GM23248 (cell line): ENCODE data around the gene PIGX. TPM values are rescaled to one million over a fixed set of nuclear protein-coding genes. Genes with fewer than 3 reads are reported as not detected.
A peak's percentile ranks its signal among the peaks of the same experiment; 100 is the strongest.

ENCODE experiments used
- DNase-seq: peaks from one replicate; pipeline ENCODE4 v3.0.0-alpha.2; 2015
- H2AFZ ChIP-seq: fragments of 200-600 bp; sonication (generic); 2 replicates; pipeline ENCODE4 v1.6.1; 2016; ENCODE audit warnings: antibody characterized with exemption
- H3F3A ChIP-seq: fragments of 200-600 bp; sonication (generic); 2 replicates; pipeline ENCODE4 v1.6.1; 2016; ENCODE audit warnings: mild to moderate bottlenecking, antibody characterized with exemption, mixed run types; ENCODE audit not compliant: insufficient read depth
- H3K27ac ChIP-seq: fragments of 200-600 bp; sonication (generic); 2 replicates; pipeline ENCODE4 v1.5.1; 2016; ENCODE audit warnings: mild to moderate bottlenecking
- H3K27me3 ChIP-seq: fragments of 200-600 bp; sonication (generic); replicated peaks from 2 replicates; pipeline ENCODE4 v1.6.1; 2016; ENCODE audit warnings: mild to moderate bottlenecking; ENCODE audit not compliant: insufficient read depth
- H3K36me3 ChIP-seq: fragments of 200-600 bp; sonication (generic); 2 replicates; pipeline ENCODE4 v1.6.1; 2016; ENCODE audit warnings: low read depth, mild to moderate bottlenecking
- H3K4me1 ChIP-seq: fragments of 200-600 bp; sonication (generic); 2 replicates; pipeline ENCODE4 v1.6.1; 2016; ENCODE audit warnings: mild to moderate bottlenecking; ENCODE audit not compliant: insufficient read depth
- H3K4me2 ChIP-seq: fragments of 200-600 bp; sonication (generic); one replicate; pipeline ENCODE4 v1.6.1; 2016; ENCODE audit warnings: mild to moderate bottlenecking; ENCODE audit not compliant: unreplicated experiment
- H3K4me3 ChIP-seq: fragments of 200-600 bp; sonication (generic); 2 replicates; pipeline ENCODE4 v1.5.1; 2016; ENCODE audit warnings: mild to moderate bottlenecking
- H3K79me2 ChIP-seq: fragments of 200-600 bp; sonication (generic); 2 replicates; pipeline ENCODE4 v1.6.1; 2016; ENCODE audit warnings: mild to moderate bottlenecking; ENCODE audit not compliant: insufficient read depth
- H3K9ac ChIP-seq: fragments of 200-600 bp; sonication (generic); 2 replicates; pipeline ENCODE4 v1.6.1; 2016; ENCODE audit warnings: mild to moderate bottlenecking
- H3K9me2 ChIP-seq: fragments of 200-600 bp; sonication (generic); 2 replicates; pipeline ENCODE4 v1.6.1; 2016; ENCODE audit warnings: mixed run types, mild to moderate bottlenecking, moderate library complexity; ENCODE audit not compliant: insufficient read depth
- H3K9me3 ChIP-seq: fragments of 200-600 bp; sonication (generic); one replicate; pipeline ENCODE4 v1.6.1; 2017; ENCODE audit warnings: low read depth
- H4K20me1 ChIP-seq: fragments of 200-600 bp; sonication (generic); 2 replicates; pipeline ENCODE4 v1.6.0; 2016; ENCODE audit not compliant: insufficient read depth
- EZH2 ChIP-seq: fragments of 200-600 bp; sonication (generic); IDR thresholded peaks from 2 replicates; pipeline ENCODE4 v1.6.1; 2018; ENCODE audit warnings: antibody characterized with exemption, mild to moderate bottlenecking; ENCODE audit not compliant: insufficient read depth, poor library complexity, severe bottlenecking
- EZH2phosphoT487 ChIP-seq: fragments of 200-600 bp; sonication (generic); IDR thresholded peaks from 2 replicates; pipeline ENCODE4 v1.6.1; 2018; ENCODE audit warnings: antibody characterized with exemption, moderate library complexity, mild to moderate bottlenecking, low read depth; ENCODE audit not compliant: insufficient read depth
- WGBS, 2 experiments: methylation state at CpG; one replicate each; pipeline ENCODE4 v1.1.6; 2015 to 2017; ENCODE audit warnings: low lambda C conversion rate in 2 of 2, low coverage in 1 of 2; ENCODE audit errors: missing lambda C conversion rate in 2 of 2; 5-methylcytosine and 5-hydroxymethylcytosine counted together
- in situ Hi-C: fragments of 300-500 bp; cut with MboI; formaldehyde crosslinking; loops from 2 replicates; pipeline ENCODE4 v1.15.0; 2020
- polyA plus RNA-seq: library from polyadenylated mRNA; unstranded; fragments of >200 nt; fragmentation: Nextera tagmentation; extraction: Ambion mirVana; gene quantifications from 2 replicates; pipeline ENCODE4 v1.2.1, GENCODE V29; 2016
- total RNA-seq: library from RNA; depleted of rRNA; stranded (reverse); fragments of >200 nt; shearing (Covaris generic); gene quantifications from 2 replicates; pipeline ENCODE4 v1.2.3, GENCODE V29; 2014

PIGX gene
- total and polyA plus RNA-seq, 2 experiments from 2014 or later, result 27.6 to 36.0 TPM

DNA sequence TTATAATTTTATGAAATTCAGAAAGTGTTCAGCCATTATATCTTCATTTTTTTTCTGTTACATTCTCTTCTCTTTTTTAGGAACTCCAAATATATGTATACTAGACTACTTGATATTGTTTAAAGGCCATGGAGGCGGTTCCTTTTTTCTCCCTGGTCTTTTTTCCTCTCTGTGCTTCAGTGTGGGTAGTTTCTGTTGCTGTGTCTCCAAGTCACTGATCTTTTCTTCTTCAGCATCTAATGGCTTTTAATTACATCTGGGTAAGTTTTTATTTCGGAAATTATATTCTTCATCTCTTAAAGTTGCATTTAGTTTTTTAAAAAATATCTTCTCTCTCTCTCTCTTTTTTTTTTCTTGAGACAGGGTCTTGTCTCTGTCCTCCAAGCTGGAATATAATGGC lies 8.9 kb downstream of the PIGX start:
- H3K36me3 ChIP-seq, result peaks cover 28% of the 10 kb centered on the region
- in situ Hi-C loops, result no loop called here

DNA sequence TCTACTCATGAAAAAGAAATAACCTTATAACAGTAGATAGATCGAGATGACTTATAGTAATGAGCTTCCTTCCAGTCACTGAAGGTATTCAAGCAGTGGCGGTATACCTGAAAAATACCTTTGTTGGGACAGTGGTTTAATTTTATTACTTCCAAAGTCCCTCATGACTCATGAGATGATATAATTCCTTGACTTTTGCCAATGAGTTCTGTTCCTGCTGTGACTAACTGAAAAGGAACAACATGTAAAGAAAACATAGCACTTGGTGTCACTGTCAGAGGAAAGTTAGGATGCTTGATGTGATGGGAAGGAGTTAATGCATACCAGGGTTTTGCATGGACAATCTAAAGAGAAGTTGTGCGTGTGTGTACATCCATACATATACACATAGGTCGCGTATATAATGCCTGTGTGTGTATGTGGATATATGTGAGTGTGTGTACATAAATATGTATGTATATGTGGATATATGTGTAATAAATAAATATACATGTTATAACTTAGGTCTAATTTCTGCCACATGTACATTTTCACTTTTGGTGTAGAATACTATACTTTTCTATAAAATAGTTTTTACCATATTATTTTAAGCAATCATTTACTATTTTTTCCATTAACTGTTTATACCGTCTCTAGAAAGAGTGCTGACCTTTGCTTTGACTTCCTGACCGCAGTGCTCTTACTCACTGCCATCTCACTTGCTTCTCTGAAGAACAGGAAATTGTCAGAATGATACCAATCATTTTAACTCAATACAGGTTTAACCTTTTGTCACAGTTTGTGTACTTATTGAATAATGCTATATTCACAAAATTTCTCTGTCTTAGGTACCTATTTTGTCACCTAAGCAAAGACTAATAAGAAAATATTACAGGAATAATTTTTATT lies 14.9 kb downstream of the PIGX start:
- peaks cover 13% of the 10 kb centered on the region for H3K36me3 ChIP-seq
- no peaks in the 10 kb centered on the region for H3K27me3 ChIP-seq
- no peaks in the 10 kb centered on the region for H3K9me2 ChIP-seq
- H3K4me1 ChIP-seq, result peaks cover 13% of the 10 kb centered on the region
- WGBS, 2 experiments, result 63 to 67% methylated on average over 7 of the region's 7 CpGs
- no peaks in the 10 kb centered on the region for H3K79me2 ChIP-seq
- H3K9me3 ChIP-seq, result no peaks in the 10 kb centered on the region
- in situ Hi-C loops, result no loop called here
- peak; percentile 73 for DNase-seq
- no peaks in the 10 kb centered on the region for H4K20me1 ChIP-seq
- no peak overlapping the region for H3K9ac ChIP-seq
- H2AFZ ChIP-seq, result no peak overlapping the region
- H3K27ac ChIP-seq, result peak overlapping the region; percentile 37
- H3K4me2 ChIP-seq, result peak overlapping the region; percentile 7
- no peak overlapping the region for H3K4me3 ChIP-seq
- TF ChIP-seq EZH2 (no peak), EZH2phosphoT487 (no peak)
- H3F3A ChIP-seq, result peaks cover 21% of the 10 kb centered on the region; the same call in 1 of the 2 replicates

More for the DNA sequence above, 8.9 kb downstream of the PIGX start:
- Histone ChIP-seq H3K27ac (no peak overlapping the region), H2AFZ (no peak overlapping the region), H3K9me3 (no peaks in the 10 kb centered on the region), H3K9me2 (no peaks in the 10 kb centered on the region), H3K4me1 (no peaks in the 10 kb centered on the region), H3K27me3 (no peaks in the 10 kb centered on the region), H3K4me3 (no peak overlapping the region), H3K9ac (no peak overlapping the region), H3K4me2 (no peak overlapping the region), H3K79me2 (peaks cover 25% of the 10 kb centered on the region; the same call in 1 of the 2 replicates), H3F3A (peaks cover 5% of the 10 kb centered on the region; the same call in 1 of the 2 replicates), H4K20me1 (no peaks in the 10 kb centered on the region)
- 69 to 76% methylated on average over 2 of the region's 2 CpGs for WGBS, 2 experiments
- TF ChIP-seq EZH2, result no peak
- no peak for DNase-seq

DNA sequence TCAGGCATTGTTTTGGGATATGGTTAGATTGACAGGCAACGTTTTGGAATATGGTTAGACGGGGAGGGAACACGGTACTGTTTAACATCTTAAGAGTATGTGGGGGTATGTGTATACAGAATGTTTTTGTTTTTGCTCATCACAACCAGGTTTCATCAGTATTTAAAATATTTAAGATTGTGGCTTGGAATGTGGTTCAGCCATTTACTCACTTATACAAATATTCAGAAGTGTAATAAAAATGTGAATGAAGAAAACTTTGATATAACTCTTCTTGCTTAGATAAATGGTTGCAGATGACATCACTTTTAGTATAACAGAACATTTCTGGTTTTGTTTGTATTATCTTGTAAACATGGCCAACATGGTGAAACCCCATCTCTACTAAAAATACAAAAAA lies 23.6 kb downstream of the PIGX start:
- Histone ChIP-seq H3K36me3 (peaks cover 3% of the 10 kb centered on the region; the same call in 1 of the 2 replicates), H4K20me1 (no peaks in the 10 kb centered on the region), H3F3A (peaks cover 5% of the 10 kb centered on the region), H3K9me2 (no peaks in the 10 kb centered on the region), H3K4me3 (no peak overlapping the region), H3K4me2 (peak overlapping the region; percentile 19), H3K4me1 (peaks cover 7% of the 10 kb centered on the region), H3K27me3 (no peaks in the 10 kb centered on the region), H3K9ac (no peak overlapping the region), H3K9me3 (no peaks in the 10 kb centered on the region), H2AFZ (no peak overlapping the region), H3K79me2 (peaks cover 8% of the 10 kb centered on the region), H3K27ac (no peak overlapping the region)
- no peak for TF ChIP-seq EZH2
- no peak for TF ChIP-seq EZH2phosphoT487
- WGBS, 2 experiments, result 81 to 83% methylated on average over 3 of the region's 3 CpGs
- peak; percentile 16 for DNase-seq
- in situ Hi-C loops, result no loop called here

DNA sequence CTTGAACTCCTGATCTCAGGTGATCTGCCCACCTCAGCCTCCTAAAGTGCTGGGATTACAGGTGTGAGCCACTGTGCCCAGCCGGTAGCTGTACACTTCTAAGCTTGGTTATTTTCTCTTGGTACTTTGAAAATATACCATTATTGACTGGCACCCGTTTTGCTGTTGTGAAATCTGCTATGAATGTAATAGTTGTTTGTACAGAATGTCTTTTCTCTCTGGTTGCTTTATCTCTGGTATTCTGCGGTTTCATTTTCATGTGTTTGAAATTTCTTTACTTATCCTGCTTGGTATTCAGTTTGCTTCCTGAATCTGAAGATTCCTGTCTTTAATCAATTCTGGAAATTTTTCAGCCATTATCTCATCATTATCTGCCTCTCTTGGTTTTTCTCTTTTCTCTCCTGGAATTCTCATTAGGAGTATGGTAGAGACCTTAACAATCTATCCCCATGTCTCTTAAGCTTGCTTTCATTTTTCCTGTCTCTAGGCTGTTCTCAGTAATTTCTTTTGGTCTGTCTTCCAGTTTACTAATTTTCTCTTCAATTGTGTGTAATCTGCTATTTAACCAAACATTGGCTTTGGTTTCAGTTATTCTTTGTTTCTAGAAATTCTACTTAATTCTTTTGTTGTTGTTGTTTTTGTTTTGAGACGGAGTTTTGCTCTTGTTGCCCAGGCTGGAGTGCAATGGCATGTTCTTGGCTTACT lies 24.6 kb downstream of the PIGX start:
- DNase-seq, result no peak
- Histone ChIP-seq H3K9me2 (no peaks in the 10 kb centered on the region), H3K4me3 (no peak overlapping the region), H4K20me1 (no peaks in the 10 kb centered on the region; the same call in 1 of the 2 replicates), H3K27me3 (no peaks in the 10 kb centered on the region), H3K36me3 (peaks cover 3% of the 10 kb centered on the region; the same call in 1 of the 2 replicates), H2AFZ (no peak overlapping the region), H3K9ac (no peak overlapping the region), H3K79me2 (peaks cover 19% of the 10 kb centered on the region), H3K4me1 (peaks cover 7% of the 10 kb centered on the region), H3K4me2 (no peak overlapping the region), H3K9me3 (no peaks in the 10 kb centered on the region), H3K27ac (no peak overlapping the region), H3F3A (peaks cover 16% of the 10 kb centered on the region)
- TF ChIP-seq EZH2phosphoT487, result no peak
- TF ChIP-seq EZH2, result no peak
- in situ Hi-C loops, result no loop called here
- WGBS, 2 experiments, result 99 to 100% methylated on average over 4 of the region's 4 CpGs
